ENCODE results near the gene S100A7.

S100A7 gene

GRCh38 chr1:153460551-153460950 lies at the start of gene S100A7:
S100A7 (minus strand) TSS chr1:153460651; CDS start chr1:153459013, 1,638 bp downstream.
- no peak for DNase-seq (ENCODE audit: low read depth in 2 of 2)

- DNase-seq (ENCODE audit: low read depth in 2 of 2): peak in 1 of 2 donors; percentile 43
Measured at GRCh38 chr1:153509729-153510354, 49.4 kb upstream of the S100A7 start.

- no peak for DNase-seq (ENCODE audit: low read depth in 2 of 2)
Measured at GRCh38 chr1:153509036-153509435, 48.6 kb upstream of the S100A7 start.

- no peak for DNase-seq (ENCODE audit: low read depth in 2 of 2)
Measured at GRCh38 chr1:153507926-153508583, 47.6 kb upstream of the S100A7 start.

- DNase-seq (ENCODE audit: low read depth in 2 of 2): no peak
Measured at GRCh38 chr1:153506831-153507413, 46.5 kb upstream of the S100A7 start.

GRCh38 chr1:153506386-153506785 lies 45.9 kb upstream of the S100A7 start:
- DNase-seq (ENCODE audit: low read depth in 2 of 2): no peak

GRCh38 chr1:153505576-153505975 lies 45.1 kb upstream of the S100A7 start:
- DNase-seq (ENCODE audit: low read depth in 2 of 2): no peak

GRCh38 chr1:153503766-153504165 lies 43.3 kb upstream of the S100A7 start:
- no peak for DNase-seq (ENCODE audit: low read depth in 2 of 2)

- DNase-seq (ENCODE audit: low read depth in 2 of 2): no peak
Measured at GRCh38 chr1:153498746-153499145, 38.3 kb upstream of the S100A7 start.

- DNase-seq (ENCODE audit: low read depth in 2 of 2): no peak
Measured at GRCh38 chr1:153495536-153495935, 35.1 kb upstream of the S100A7 start.

- DNase-seq (ENCODE audit: low read depth in 2 of 2): peak; percentile 20 to 62
Measured at GRCh38 chr1:153494976-153495535, 34.6 kb upstream of the S100A7 start.

- DNase-seq (ENCODE audit: low read depth in 2 of 2): no peak
Measured at GRCh38 chr1:153493343-153493960, 33.0 kb upstream of the S100A7 start.

- DNase-seq (ENCODE audit: low read depth in 2 of 2): no peak
Measured at GRCh38 chr1:153490272-153491051, 30.0 kb upstream of the S100A7 start.

GRCh38 chr1:153488731-153489130 lies 28.3 kb upstream of the S100A7 start:
- no peak for DNase-seq (ENCODE audit: low read depth in 2 of 2)

- no peak for DNase-seq (ENCODE audit: low read depth in 2 of 2)
Measured at GRCh38 chr1:153487707-153488106, 27.3 kb upstream of the S100A7 start.

- DNase-seq (ENCODE audit: low read depth in 2 of 2): no peak
Measured at GRCh38 chr1:153485863-153486262, 25.4 kb upstream of the S100A7 start.

GRCh38 chr1:153483776-153484175 lies 23.3 kb upstream of the S100A7 start:
- DNase-seq (ENCODE audit: low read depth in 2 of 2): no peak

- DNase-seq (ENCODE audit: low read depth in 2 of 2): no peak
Measured at GRCh38 chr1:153481124-153481523, 20.7 kb upstream of the S100A7 start.

GRCh38 chr1:153478692-153479618 lies 18.5 kb upstream of the S100A7 start:
- no peak for DNase-seq (ENCODE audit: low read depth in 2 of 2)

GRCh38 chr1:153478047-153478691 lies 17.7 kb upstream of the S100A7 start:
- no peak for DNase-seq (ENCODE audit: low read depth in 2 of 2)

Data from stimulated activated CD8-positive, alpha-beta memory T cell treated with anti-CD3 and anti-CD28 coated beads, Interleukin-2, amount 100 ng/mL, for 1 hour (primary cell).